ENCODE measurements around the gene TMEM204. TPM values are rescaled to one million over a fixed set of nuclear protein-coding genes. Genes with fewer than 3 reads are reported as not detected.

Gene TMEM204
- total RNA-seq, 2 experiments from 2014 or later, result 42.9 to 43.5 TPM

DNA sequence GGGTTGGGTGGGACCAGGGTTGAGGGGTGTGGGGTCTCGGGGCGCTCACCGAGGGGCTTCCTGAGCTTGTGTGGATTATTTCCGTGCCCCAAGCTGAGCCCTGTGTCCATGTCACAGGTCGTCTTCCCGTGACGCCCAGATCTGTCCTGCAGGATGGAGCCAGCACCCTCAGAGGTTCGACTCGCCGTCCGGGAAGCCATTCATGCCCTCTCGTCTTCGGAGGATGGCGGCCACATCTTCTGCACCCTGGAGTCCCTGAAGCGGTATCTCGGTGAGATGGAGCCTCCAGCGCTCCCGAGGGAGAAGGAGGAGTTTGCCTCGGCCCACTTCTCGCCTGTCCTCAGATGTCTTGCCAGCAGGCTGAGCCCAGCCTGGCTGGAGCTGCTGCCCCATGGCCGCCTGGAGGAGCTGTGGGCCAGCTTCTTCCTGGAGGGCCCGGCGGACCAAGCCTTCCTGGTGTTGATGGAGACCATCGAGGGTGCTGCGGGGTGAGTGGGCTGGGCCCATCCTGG lies 39.3 kb upstream of the TMEM204 start:
- peak overlapping the region; percentile 70 for H3K27ac Mint-ChIP-seq
- peaks cover 20% of the 10 kb centered on the region for H3K4me1 Mint-ChIP-seq
- H3K9me3 Mint-ChIP-seq, result no peaks in the 10 kb centered on the region
- H3K4me3 Mint-ChIP-seq, result peak overlapping the region; percentile 94
- ChIA-PET POLR2A (interaction anchor here (0.9 to 2.5 kb wide), 7 partner anchors 9 to 212 kb away, joined by 3 to 14 read pairs (median 5); partner anchors contain the start of genes JPT2, MAPK8IP3, TMEM204 and UQCC4), CTCF (interaction anchor here (0.8 to 1.3 kb wide), 2 partner anchors 20 to 115 kb away, joined by 3 read pairs; no protein-coding TSS in a partner anchor)
- DNase-seq, result no peak
- H3K36me3 Mint-ChIP-seq (ENCODE audit: low read depth), result peaks cover 13% of the 10 kb centered on the region
- H3K27me3 Mint-ChIP-seq, result no peaks in the 10 kb centered on the region

DNA sequence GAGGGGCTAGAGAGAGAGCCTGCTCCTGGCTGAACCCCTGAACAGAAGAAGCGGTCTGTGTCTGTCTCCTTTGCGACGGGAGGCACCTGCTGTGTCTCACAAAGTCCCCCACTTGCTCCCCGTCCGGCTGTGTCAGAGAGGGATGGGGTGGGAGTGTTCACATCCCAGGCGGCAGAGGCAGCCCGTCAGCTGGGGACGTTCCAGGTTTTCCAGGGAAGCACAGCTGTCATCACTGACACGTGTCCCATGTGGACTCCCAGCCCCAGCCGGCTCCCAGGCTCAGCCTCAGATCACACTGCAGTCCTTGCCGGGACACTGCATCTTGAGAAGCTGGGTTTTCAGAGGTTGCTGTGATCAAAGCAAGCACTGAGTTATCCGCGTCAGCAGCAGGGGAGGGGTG lies 38.8 kb upstream of the TMEM204 start:
- Mint-ChIP-seq H3K27ac (peak overlapping the region; percentile 35), H3K27me3 (no peaks in the 10 kb centered on the region), H3K9me3 (no peaks in the 10 kb centered on the region), H3K36me3 (ENCODE audit: low read depth) (peaks cover 13% of the 10 kb centered on the region), H3K4me3 (peak overlapping the region; percentile 94), H3K4me1 (peaks cover 20% of the 10 kb centered on the region)
- POLR2A ChIA-PET, result interaction anchor here (2.5 kb wide), 1 partner anchor 38 kb away, joined by 10 read pairs; the partner anchor contains the start of gene TMEM204
- DNase-seq, result no peak
- CTCF ChIA-PET, result interaction anchor here (0.8 to 1.3 kb wide), 2 partner anchors 20 to 114 kb away, joined by 3 read pairs; no protein-coding TSS in a partner anchor

DNA sequence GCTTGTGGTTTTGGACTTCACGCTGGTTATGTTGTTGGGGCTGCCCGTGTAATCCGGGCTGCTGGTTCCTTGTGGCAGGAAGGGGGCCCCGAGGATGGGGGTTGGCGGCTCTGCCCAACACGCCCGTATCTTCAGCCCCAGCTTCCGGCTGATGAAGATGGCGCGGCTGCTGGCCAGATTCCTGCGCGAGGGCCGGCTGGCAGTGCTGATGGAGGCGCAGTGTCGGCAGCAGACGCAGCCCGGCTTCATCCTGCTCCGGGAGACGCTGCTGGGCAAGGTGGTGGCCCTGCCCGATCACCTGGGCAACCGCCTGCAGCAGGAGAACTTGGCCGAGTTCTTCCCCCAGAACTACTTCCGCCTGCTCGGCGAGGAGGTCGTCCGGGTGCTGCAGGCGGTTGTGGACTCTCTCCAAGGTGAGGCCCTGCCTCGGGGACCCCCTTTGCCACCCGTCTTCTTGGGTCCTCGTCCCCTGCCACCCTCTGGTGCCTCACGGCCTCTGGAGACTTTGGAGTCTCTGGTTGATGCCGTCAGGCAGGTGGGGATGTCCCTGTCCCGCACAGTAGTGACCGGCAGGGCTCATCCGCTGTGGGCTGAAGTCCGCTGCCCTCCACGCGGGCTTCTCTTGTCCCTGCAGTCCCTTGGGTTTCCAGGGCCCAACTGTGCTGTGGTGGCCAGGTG lies 38.1 kb upstream of the TMEM204 start:
- no peak for DNase-seq
- CTCF ChIA-PET, result interaction anchor here (1.3 kb wide), 1 partner anchor 114 kb away, joined by 3 read pairs; no protein-coding TSS in a partner anchor
- H3K4me3 Mint-ChIP-seq, result peak overlapping the region; percentile 50
- POLR2A ChIA-PET, result interaction anchor here (2.5 kb wide), 1 partner anchor 38 kb away, joined by 10 read pairs; the partner anchor contains the start of gene TMEM204
- peaks cover 13% of the 10 kb centered on the region for H3K36me3 Mint-ChIP-seq (ENCODE audit: low read depth)
- H3K4me1 Mint-ChIP-seq, result peaks cover 20% of the 10 kb centered on the region
- no peaks in the 10 kb centered on the region for H3K9me3 Mint-ChIP-seq
- H3K27me3 Mint-ChIP-seq, result no peaks in the 10 kb centered on the region
- no peak overlapping the region for H3K27ac Mint-ChIP-seq

DNA sequence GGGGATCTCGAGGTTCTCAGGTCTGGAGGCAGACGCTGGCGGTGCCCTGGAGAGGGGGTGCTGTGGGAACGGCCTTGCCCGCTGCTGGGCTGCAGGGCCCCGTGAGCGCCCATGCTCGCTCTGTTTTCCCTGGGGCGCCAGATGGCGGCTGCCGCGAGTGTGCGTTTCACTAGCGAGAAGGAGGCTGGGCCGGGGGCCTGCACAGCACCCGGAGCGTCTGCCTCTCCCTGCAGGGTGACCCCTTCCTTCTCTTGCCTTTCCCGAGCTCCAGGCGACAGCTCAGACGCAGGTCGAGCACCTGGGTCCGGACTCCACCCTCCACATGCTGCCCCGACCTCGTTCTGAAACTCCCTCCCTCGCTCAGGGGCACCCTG lies 37.6 kb upstream of the TMEM204 start:
- Mint-ChIP-seq H3K9me3 (no peaks in the 10 kb centered on the region), H3K27ac (no peak overlapping the region), H3K36me3 (ENCODE audit: low read depth) (peaks cover 13% of the 10 kb centered on the region), H3K27me3 (no peaks in the 10 kb centered on the region), H3K4me3 (no peak overlapping the region), H3K4me1 (peaks cover 20% of the 10 kb centered on the region)
- no peak for DNase-seq
- ChIA-PET CTCF (no interaction called here), POLR2A (no interaction called here)

DNA sequence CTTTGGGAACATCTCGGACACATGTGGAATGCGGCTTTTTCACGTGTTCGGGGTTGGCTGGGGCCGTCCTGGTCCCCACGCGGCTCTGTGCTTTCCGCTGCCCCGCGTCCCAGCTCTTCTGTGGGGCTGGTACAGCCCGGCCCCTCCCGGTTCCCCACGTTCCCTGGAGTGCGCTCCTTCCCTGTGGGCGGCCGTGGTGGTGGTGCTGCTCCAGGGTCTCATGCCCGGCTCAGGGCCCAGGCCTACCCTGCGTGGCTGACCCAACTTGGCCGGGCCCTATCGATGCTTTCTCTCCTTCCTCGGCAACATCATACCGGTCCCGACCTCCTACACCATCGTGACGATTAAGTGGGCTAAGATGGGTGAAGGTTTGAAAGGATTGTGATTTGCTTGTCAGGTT lies 37.0 kb upstream of the TMEM204 start:
- Mint-ChIP-seq H3K4me1 (peaks cover 20% of the 10 kb centered on the region), H3K27ac (no peak overlapping the region), H3K36me3 (ENCODE audit: low read depth) (peaks cover 13% of the 10 kb centered on the region), H3K9me3 (no peaks in the 10 kb centered on the region), H3K27me3 (no peaks in the 10 kb centered on the region), H3K4me3 (no peak overlapping the region)
- ChIA-PET CTCF (no interaction called here), POLR2A (no interaction called here)
- DNase-seq, result no peak

DNA sequence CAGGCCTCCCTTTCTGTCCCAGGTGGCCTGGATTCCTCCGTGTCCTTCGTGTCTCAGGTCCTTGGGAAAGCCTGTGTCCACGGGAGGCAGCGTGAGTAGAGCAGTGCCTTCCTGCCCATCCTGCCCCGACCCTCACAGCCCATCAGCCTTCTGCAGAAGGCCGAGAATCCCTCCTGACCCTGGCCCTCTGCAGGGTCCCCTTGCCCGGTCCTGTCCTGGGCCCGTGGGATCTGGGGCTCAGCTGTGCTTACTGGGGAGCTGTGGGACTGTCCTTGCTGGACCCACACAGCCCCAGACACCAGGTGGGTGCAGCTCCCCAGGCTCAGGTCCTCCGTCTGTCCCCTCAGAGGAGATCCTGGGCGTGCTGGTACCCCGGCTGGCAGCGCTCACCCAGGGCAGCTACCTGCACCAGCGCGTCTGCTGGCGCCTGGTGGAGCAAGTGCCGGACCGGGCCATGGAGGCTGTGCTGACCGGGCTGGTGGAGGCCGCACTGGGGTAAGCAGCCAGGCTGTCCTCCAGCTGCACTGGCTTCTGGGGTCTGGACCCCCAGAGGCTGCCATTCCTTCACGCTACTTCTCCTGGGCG lies 36.4 kb upstream of the TMEM204 start:
- no peak overlapping the region for H3K4me3 Mint-ChIP-seq

DNA sequence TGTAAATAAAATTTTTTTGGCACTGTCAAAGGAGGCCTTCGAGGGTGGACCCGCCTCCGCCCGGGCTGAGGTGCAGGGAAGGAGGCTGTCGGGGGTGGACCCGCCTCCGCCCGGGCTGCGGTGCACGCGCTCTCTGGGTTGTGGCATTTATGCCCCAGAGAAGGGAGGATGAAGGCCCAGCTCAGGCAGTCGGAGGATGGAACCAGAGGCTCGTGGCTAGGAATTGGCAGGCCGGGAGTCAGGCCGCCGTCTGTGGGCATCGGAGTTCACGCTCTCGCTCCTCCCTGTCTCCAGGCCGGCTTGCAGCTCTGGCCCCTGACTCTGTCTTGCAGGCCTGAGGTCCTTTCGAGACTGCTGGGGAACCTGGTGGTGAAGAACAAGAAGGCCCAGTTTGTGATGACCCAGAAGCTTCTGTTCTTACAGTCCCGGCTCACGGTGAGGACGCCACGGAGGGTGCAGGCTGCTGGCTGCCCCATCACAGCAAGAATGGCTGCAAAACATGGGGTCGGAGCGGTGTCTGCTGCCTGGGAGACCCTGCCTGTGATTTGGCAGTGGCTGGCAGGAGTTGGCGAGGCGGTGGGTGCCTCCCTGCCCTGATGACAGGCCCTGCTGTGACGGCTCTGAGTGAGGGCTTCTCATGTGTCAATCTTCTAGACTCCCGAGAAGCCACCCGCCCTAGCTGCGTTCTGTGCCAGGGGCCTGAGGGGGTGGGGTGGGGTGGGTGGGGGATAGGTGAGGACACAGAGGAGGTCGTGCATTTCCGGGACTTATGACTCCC lies 34.4 kb upstream of the TMEM204 start:
- Mint-ChIP-seq H3K27ac (no peak overlapping the region), H3K9me3 (no peaks in the 10 kb centered on the region), H3K4me1 (peaks cover 7% of the 10 kb centered on the region), H3K4me3 (no peak overlapping the region), H3K36me3 (ENCODE audit: low read depth) (peaks cover 22% of the 10 kb centered on the region), H3K27me3 (no peaks in the 10 kb centered on the region)
- DNase-seq, result no peak
- POLR2A ChIA-PET, result no interaction called here
- CTCF ChIA-PET, result no interaction called here

More for the DNA sequence above, 36.4 kb upstream of the TMEM204 start:
- Mint-ChIP-seq H3K4me1 (peaks cover 20% of the 10 kb centered on the region), H3K9me3 (no peaks in the 10 kb centered on the region), H3K27me3 (no peaks in the 10 kb centered on the region), H3K27ac (no peak overlapping the region), H3K36me3 (ENCODE audit: low read depth) (peaks cover 16% of the 10 kb centered on the region)
- DNase-seq, result no peak
- CTCF ChIA-PET, result no interaction called here
- POLR2A ChIA-PET, result no interaction called here

DNA sequence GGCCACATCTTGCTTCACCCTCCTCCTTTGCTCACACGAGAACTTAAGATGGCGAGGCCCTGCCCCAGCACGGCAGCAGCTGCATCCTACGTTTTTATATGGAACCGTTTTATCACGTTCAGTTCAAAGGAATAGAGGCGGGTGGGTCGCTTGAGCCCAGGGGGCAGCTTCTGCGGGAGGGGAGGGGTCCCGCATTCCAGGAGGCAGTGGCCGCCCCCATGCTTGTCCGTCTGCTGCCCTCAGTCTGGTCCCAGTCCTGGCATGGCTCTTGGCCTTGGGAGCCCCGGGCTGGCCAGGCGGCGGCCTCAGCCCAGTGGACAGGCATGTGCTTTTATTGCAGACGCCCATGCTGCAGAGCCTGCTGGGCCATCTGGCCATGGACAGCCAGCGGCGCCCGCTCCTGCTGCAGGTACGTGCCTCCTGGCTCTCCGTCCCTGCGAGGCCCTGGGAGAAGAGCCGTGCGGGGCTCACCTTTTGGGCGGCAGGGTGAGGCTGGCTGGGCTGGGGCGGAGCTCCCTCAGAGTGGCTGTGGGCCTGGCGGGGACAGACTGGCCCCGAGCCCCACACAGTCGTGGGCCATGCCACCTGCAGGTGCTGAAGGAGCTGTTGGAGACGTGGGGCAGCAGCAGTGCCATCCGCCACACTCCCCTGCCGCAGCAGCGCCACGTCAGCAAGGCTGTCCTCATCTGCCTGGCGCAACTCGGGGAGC lies 33.6 kb upstream of the TMEM204 start:
- Mint-ChIP-seq H3K4me3 (no peak overlapping the region), H3K27ac (no peak overlapping the region), H3K27me3 (no peaks in the 10 kb centered on the region), H3K4me1 (peaks cover 3% of the 10 kb centered on the region), H3K9me3 (no peaks in the 10 kb centered on the region), H3K36me3 (ENCODE audit: low read depth) (peaks cover 22% of the 10 kb centered on the region)
- no peak for DNase-seq
- POLR2A ChIA-PET, result no interaction called here
- CTCF ChIA-PET, result no interaction called here

DNA sequence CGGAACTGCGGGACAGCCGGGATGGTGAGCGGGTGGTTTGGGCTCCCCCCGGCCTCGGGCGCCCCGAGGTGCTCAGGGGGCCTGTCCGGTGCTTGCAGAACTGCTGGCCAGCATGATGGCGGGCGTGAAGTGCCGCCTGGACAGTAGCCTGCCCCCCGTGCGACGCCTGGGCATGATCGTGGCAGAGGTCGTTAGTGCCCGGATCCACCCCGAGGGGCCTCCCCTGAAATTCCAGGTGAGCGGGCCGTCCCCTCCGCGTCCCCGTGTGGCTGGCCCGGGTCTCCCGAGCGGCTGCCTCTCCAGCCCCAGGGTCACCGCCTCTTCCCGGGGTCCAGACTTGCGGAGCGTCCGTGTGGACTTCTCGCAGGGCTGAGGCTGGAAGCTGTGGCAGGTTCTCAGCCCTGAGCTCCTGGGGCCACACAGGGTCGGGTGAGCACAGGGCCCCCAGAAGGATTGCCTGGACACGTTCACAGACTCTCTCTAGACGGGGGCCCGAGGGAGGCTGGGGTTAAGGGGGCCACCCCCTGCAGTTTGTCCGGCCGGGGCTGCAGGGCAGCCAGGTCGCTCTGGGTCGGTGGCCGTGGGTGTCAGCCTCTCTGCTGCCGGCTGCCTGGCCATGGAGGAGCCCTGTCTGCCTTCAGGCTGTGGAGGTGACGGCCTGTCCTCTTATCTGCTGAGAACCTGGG lies 32.9 kb upstream of the TMEM204 start:
- no peak for DNase-seq
- no peak overlapping the region for H3K27ac Mint-ChIP-seq
- ChIA-PET CTCF (no interaction called here), POLR2A (interaction anchor here (1.4 kb wide), 1 partner anchor 8 kb away, joined by 3 read pairs; no protein-coding TSS in a partner anchor)
- no peaks in the 10 kb centered on the region for H3K9me3 Mint-ChIP-seq
- no peaks in the 10 kb centered on the region for H3K27me3 Mint-ChIP-seq
- peaks cover 3% of the 10 kb centered on the region for H3K4me1 Mint-ChIP-seq
- H3K4me3 Mint-ChIP-seq, result no peak overlapping the region
- peaks cover 23% of the 10 kb centered on the region for H3K36me3 Mint-ChIP-seq (ENCODE audit: low read depth)

DNA sequence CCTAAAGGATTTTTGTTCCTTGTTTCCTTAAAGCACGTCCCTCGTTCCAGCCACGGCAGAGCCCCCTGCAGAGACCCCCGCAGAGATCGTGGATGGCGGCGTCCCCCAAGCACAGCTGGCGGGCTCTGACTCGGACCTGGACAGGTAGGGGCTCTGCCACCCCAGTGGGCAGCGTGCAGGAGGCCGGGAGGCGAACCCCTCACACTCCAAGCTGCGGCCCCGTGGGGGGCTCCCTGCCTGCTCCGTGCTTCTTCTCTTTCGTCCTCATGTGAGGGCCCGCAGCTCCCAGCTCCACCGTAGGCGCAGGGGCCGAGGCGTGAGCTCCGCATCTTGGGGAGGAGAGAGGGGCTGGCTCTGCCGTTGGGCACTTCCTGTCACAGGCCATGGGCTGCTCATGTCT lies 31.8 kb upstream of the TMEM204 start:
- Mint-ChIP-seq H3K27ac (no peak overlapping the region), H3K4me1 (peaks cover 2% of the 10 kb centered on the region), H3K27me3 (no peaks in the 10 kb centered on the region), H3K36me3 (ENCODE audit: low read depth) (peaks cover 25% of the 10 kb centered on the region), H3K4me3 (no peak overlapping the region), H3K9me3 (no peaks in the 10 kb centered on the region)
- DNase-seq, result no peak
- ChIA-PET CTCF (no interaction called here), POLR2A (interaction anchor here (1.4 kb wide), 1 partner anchor 9 kb away, joined by 3 read pairs; no protein-coding TSS in a partner anchor)

DNA sequence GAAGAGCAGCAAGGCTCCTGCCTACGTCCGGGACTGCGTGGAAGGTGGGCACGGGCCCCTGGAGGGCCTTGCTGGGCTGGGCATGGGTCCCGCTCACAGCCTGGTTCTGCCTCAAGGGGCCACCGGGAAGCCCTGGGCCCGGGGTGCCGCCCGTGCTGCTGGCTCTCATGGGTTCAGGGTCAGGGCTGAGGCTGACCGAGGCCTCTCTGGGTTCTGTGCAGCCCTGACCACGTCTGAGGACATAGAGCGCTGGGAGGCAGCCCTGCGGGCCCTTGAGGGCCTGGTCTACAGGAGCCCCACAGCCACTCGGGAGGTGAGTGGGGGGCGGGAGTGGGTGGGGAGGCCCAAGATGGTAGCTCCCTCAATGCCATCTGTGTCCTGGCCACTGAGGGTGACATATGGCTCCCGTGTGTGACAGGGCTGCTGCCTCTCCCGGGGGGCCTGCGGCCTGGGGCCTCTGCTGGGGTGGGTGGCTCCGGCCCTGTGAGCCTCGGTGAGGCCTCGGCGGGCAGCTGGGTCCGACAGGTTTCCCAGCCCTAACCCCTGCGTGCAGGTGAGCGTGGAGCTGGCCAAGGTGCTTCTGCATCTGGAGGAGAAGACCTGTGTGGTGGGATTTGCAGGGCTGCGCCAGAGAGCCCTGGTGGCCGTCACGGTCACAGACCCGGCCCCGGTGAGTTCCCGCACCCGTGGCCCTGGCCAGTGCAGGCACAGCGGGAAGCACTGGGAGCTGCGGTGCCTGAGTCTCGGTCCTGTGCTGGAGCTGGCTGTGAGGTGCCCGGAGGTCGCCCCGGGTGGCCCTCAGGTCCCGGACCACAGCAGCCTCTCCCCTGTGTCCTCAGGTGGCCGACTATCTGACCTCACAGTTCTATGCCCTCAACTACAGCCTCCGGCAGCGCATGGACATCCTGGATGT lies 31.1 kb upstream of the TMEM204 start:
- H3K9me3 Mint-ChIP-seq, result no peaks in the 10 kb centered on the region
- ChIA-PET CTCF (no interaction called here), POLR2A (interaction anchor here (1.4 kb wide), 2 partner anchors 9 to 10 kb away, joined by 3 to 6 read pairs; partner anchors contain the start of gene TELO2)
- H3K4me3 Mint-ChIP-seq, result no peak overlapping the region
- no peak overlapping the region for H3K27ac Mint-ChIP-seq
- H3K36me3 Mint-ChIP-seq (ENCODE audit: low read depth), result peaks cover 25% of the 10 kb centered on the region
- no peaks in the 10 kb centered on the region for H3K27me3 Mint-ChIP-seq
- DNase-seq, result no peak
- H3K4me1 Mint-ChIP-seq, result no peaks in the 10 kb centered on the region

Data from activated CD4-positive, alpha-beta memory T cell treated with anti-CD3 and anti-CD28 coated beads, Interleukin-2, amount 10 ng/mL, durations not matched to agents 7 days and 5 days (primary cell).